Ishikawa (cell line): ENCODE data around the gene CD63.

Experiments used
- CEBPB ChIP-seq: IDR thresholded peaks from 2 replicates; pipeline ENCODE4 v1.6.1; 2012
- CREB1 ChIP-seq: IDR thresholded peaks from 2 replicates; pipeline ENCODE4 v1.6.1; 2012; ENCODE audit warnings: low read depth
- EGR1 ChIP-seq: IDR thresholded peaks from 2 replicates; pipeline ENCODE4 v1.6.1; 2012
- EP300 ChIP-seq: IDR thresholded peaks from 2 replicates; pipeline ENCODE4 v1.6.1; 2012; ENCODE audit warnings: borderline replicate concordance
- FOXM1 ChIP-seq: IDR thresholded peaks from 2 replicates; pipeline ENCODE4 v1.6.1; 2012; ENCODE audit warnings: low read depth, borderline replicate concordance
- NFIC ChIP-seq: IDR thresholded peaks from 2 replicates; pipeline ENCODE4 v1.6.1; 2012
- RAD21 ChIP-seq: IDR thresholded peaks from 2 replicates; pipeline ENCODE4 v1.6.1; 2012; ENCODE audit warnings: low read depth
- TAF1 ChIP-seq: IDR thresholded peaks from 2 replicates; pipeline ENCODE4 v1.6.1; 2012; ENCODE audit warnings: low read depth, mild to moderate bottlenecking
- TCF12 ChIP-seq: IDR thresholded peaks from 2 replicates; pipeline ENCODE4 v1.6.1; 2012; ENCODE audit warnings: low read depth
- TEAD4 ChIP-seq: IDR thresholded peaks from 2 replicates; pipeline ENCODE4 v1.6.1; 2012
- YY1 ChIP-seq: IDR thresholded peaks from 2 replicates; pipeline ENCODE4 v1.6.1; 2012; ENCODE audit warnings: low read depth
- ZBTB7A ChIP-seq: IDR thresholded peaks from 2 replicates; pipeline ENCODE4 v1.6.1; 2012; ENCODE audit warnings: low read depth
- TF ChIP-seq, protein P1 (sequence below): IDR thresholded peaks from 2 replicates; pipeline ENCODE4 v1.6.1; 2012
- TF ChIP-seq, protein P2 (sequence below): IDR thresholded peaks from 2 replicates; pipeline ENCODE4 v1.6.1; 2012
- TF ChIP-seq, protein P3 (sequence below): IDR thresholded peaks from 2 replicates; pipeline ENCODE4 v1.6.1; 2012; ENCODE audit warnings: low read depth, mild to moderate bottlenecking

Gene CD63

DNA sequence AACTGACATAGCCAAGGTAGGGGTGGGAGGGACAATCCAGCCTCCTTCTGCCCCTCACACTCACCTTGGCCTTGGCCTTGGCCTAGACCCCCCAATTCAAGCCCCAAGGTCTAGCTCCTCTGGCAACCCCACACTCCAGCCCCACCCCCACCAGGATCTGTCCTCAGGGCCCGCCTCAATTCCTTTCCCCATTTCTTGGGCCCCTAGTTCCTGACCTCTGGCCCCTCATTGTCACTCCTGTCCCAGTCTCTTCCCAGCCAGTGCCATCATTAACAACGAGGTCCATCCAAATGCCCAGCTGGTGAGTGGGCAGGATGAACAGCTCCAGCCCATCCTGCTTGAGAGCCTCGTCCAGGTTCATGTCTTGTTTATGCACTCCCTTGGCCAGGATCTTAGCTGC is 7.3 kb upstream of the CD63 start:
- TF ChIP-seq TAF1 (no peak), EGR1 (no peak), YY1 (no peak), TCF12 (no peak), CREB1 (no peak), NFIC (no peak), CEBPB (no peak), FOXM1 (no peak), EP300 (no peak), ZBTB7A (no peak), RAD21 (no peak)
- TF ChIP-seq, protein P1, sequence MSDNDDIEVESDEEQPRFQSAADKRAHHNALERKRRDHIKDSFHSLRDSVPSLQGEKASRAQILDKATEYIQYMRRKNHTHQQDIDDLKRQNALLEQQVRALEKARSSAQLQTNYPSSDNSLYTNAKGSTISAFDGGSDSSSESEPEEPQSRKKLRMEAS = no peak

DNA sequence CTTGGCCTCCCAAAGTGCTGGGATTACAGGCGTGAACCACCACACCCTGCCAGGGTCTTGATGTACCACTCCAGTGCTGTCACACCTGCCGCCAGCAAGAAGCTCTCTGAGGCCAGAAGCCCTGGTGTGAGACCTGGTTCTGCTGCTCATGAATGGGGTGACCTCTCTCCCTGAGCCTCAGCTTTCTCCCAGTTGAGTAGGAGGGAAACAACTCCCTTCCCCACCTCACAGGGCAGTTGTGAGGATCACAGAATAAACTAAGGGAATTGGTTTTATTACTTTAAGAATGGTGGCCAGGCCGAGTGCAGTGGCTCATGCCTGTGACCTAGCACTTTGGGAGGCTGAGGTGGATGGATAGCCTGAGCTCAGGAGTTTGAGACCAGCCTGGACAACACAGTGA is 5.8 kb upstream of the CD63 start:
- TF ChIP-seq CREB1 (no peak), TCF12 (no peak), TAF1 (no peak), CEBPB (no peak), TEAD4 (no peak), EP300 (no peak), RAD21 (no peak)
- TF ChIP-seq, protein P2, sequence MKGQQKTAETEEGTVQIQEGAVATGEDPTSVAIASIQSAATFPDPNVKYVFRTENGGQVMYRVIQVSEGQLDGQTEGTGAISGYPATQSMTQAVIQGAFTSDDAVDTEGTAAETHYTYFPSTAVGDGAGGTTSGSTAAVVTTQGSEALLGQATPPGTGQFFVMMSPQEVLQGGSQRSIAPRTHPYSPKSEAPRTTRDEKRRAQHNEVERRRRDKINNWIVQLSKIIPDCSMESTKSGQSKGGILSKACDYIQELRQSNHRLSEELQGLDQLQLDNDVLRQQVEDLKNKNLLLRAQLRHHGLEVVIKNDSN = no peak
- TF ChIP-seq, protein P3, sequence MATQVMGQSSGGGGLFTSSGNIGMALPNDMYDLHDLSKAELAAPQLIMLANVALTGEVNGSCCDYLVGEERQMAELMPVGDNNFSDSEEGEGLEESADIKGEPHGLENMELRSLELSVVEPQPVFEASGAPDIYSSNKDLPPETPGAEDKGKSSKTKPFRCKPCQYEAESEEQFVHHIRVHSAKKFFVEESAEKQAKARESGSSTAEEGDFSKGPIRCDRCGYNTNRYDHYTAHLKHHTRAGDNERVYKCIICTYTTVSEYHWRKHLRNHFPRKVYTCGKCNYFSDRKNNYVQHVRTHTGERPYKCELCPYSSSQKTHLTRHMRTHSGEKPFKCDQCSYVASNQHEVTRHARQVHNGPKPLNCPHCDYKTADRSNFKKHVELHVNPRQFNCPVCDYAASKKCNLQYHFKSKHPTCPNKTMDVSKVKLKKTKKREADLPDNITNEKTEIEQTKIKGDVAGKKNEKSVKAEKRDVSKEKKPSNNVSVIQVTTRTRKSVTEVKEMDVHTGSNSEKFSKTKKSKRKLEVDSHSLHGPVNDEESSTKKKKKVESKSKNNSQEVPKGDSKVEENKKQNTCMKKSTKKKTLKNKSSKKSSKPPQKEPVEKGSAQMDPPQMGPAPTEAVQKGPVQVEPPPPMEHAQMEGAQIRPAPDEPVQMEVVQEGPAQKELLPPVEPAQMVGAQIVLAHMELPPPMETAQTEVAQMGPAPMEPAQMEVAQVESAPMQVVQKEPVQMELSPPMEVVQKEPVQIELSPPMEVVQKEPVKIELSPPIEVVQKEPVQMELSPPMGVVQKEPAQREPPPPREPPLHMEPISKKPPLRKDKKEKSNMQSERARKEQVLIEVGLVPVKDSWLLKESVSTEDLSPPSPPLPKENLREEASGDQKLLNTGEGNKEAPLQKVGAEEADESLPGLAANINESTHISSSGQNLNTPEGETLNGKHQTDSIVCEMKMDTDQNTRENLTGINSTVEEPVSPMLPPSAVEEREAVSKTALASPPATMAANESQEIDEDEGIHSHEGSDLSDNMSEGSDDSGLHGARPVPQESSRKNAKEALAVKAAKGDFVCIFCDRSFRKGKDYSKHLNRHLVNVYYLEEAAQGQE = no peak

DNA sequence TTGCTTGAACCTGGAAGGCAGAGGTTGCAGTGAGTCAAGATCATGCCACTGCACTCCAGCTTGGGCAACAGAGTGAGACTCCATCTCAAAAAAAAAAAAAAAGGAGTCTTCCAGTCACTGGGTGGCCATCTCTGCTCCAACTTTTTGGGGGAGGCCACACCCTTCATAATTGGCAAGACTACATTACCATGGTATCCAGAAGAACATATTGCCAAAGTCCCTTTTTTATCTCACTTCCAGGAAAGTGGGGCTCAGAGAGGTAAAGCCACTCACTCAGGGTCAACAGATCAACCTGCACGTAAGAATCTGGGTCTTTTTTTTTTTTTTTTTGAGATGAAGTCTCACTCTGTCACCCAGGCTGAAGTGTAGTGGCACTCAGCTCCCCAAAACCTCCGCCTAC is 5.0 kb upstream of the CD63 start:
- TF ChIP-seq TAF1 (no peak), YY1 (no peak), ZBTB7A (no peak), EGR1 (no peak), TEAD4 (no peak), TCF12 (no peak), CEBPB (no peak), CREB1 (no peak), NFIC (no peak), RAD21 (no peak), FOXM1 (no peak), EP300 (no peak)
- TF ChIP-seq, protein P3 = no peak
- TF ChIP-seq, protein P2 = no peak
- TF ChIP-seq, protein P1 = no peak

DNA sequence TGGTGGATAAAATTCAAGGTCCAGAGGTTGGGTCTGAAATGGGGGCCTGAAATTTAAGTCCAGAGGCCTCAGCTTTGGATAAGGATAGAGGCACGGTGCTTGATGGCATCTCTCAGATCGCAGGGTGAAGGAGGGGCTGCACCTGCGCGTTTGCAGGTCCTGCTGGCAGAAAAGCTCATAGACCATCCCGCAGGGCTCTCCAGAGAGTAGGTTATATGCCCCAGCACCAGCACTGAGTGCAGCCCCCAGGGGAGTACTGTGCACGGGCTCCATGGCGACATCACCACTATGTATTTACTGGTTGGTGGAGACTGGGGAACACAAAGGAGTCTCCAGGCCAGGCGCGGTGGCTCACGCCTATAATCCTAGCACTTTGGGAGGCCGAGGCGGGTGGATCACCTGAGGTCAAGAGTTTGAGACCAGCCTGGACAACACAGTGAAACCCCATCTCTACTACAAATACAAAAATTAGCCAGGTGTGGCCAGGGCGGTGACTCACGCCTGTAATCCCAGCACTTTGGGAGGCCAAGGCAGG is 4.3 kb upstream of the CD63 start:
- TF ChIP-seq, protein P1 = no peak
- no peak for TF ChIP-seq TEAD4
- TF ChIP-seq, protein P2 = no peak
- no peak for TF ChIP-seq FOXM1
- no peak for TF ChIP-seq EGR1
- TF ChIP-seq NFIC = no peak
- TF ChIP-seq TAF1 = no peak
- no peak for TF ChIP-seq CEBPB
- no peak for TF ChIP-seq EP300
- TF ChIP-seq TCF12 = no peak

DNA sequence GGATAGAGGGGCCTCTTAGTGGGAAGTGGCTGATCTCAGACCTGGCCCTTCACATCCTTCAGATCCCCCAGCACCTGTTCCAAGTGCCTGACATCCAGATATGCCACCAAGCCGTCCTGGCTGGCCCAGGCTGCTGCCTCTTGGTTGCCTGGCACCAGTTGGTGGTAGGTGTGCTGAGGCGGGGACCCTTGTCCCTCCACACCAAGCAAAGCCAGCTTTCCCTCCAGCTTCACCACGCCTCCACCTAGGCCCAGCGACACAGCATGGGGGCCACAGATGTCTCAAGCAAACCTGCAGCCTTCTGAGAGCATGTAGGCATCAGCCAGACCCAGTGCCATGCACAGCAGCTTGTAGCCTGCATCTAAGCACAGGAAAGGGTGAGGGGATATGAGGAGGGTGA is 3.5 kb upstream of the CD63 start:
- TF ChIP-seq ZBTB7A (no peak), CREB1 (no peak), FOXM1 (no peak), TAF1 (no peak), EGR1 (no peak), TCF12 (no peak), TEAD4 (no peak), CEBPB (no peak), EP300 (no peak), NFIC (no peak), RAD21 (no peak), YY1 (no peak)
- TF ChIP-seq, protein P2 = no peak
- TF ChIP-seq, protein P3 = no peak
- TF ChIP-seq, protein P1 = no peak
